GM19395 (cell line): ENCODE measurements around the gene OTUD3.

Source experiments
- ATAC-seq: cut with Tn5 transposase; IDR thresholded peaks from one replicate; pipeline ENCODE4 v1.9.1; 2021; ENCODE audit warnings: mild to moderate bottlenecking, moderate library complexity; ENCODE audit not compliant: unreplicated experiment

Gene OTUD3

DNA sequence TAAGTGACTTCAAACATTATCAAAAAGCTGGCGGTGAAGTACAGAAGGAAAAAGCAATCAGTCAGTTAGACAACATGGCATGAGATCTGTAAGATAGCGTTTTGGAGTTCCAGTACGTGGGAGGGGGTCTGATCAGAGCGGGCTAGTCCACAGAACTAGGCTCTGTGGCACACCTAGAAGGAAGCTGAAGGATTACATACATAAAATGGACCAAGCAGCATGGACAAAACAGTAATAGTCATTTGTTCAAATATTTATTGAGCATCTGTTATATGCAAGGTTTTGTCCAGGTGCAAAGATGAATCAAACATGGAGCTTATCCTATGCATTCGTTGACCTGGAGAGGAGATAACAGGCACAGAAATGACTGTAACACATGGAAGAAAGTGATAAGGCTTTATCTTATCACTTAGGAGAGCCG, 64.1 kb downstream of the OTUD3 start:
- ATAC-seq = no peak

DNA sequence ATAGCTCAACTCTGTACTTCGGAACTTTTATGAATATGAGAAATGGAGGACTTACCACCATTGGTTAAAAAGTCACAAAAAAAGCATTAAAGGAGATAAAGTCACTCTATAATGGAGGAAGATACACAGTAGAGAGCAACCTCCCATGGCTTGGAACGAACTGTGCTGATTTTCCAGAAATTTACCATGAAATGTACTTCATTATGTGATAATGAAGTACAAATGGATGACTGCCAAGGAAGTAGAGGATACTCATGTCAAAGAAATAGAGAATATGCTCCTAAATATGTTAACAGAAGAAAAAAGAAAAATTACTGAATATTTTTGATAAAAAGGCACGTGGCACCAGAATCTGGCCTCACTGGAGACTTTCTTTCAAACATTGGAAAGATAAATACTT, 64.8 kb downstream of the OTUD3 start:
- ATAC-seq = no peak

DNA sequence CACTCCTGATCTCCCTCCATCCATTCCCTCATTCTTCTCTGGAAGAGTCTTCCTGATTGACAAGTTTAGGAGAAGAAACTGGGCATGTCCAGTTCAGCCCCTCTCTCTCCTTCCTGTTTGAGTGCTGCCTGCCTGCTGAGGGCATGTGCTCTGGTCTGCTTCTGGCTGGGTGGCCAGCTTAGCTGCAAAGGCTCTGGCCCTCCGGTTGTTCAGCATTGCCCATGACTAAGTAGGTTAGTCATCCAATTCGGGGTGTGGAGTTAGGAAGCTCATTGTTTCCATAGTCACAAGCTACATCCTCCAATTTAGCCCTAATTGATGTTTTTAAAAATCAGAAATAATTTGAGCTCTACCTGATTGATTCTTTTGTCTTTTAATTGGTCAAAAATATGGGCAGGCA, 66.8 kb downstream of the OTUD3 start:
- ATAC-seq = no peak

DNA sequence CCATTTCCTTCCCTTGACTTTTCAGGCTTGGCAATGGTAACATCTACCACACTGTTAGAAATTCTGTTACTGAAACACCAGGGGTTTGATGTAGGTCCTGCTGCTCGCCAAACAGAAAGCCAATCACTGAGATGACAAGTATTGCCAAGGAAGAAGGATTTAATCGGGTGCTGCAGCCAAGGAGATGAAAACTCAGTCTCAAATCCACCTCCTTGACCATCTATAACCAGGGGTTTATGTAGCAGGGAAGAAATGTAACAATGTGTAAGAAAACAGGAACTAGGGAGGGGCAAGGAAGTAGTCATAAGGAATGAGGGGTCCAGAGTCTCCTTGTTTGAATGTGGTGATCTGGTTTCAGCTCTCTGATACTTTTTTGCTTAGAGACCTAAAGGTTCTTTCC, 71.9 kb downstream of the OTUD3 start:
- ATAC-seq = no peak

DNA sequence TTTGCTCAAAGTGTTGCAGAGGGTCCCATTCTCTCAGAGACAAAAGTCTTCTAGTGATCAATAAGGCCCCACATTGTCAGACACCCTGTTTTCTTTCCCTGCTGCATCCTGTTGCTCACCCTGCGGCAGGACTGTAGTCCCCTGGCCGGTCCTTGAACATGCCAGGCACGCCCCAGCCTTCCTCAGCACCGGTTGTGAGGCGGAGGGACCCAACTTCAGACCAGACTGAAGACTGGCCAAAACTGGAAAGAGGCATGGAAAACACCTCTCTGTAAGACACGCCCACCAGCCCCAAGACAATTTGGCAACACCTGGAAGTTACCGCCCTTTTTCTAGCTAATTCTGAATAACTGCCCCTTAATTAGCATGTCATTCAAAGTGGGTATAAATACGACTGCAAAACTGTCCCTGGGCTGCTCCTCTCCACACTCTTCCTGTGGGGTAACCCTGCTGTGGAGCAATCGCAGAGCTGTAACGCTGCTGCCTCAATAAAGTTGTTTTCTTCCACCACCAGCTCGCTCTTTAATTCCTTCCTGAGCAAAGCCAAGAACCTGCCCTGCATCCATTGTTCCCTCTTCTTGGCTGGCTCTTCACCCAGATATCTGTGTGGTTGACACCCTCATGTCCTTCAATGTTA, 73.5 kb downstream of the OTUD3 start:
- no peak for ATAC-seq

DNA sequence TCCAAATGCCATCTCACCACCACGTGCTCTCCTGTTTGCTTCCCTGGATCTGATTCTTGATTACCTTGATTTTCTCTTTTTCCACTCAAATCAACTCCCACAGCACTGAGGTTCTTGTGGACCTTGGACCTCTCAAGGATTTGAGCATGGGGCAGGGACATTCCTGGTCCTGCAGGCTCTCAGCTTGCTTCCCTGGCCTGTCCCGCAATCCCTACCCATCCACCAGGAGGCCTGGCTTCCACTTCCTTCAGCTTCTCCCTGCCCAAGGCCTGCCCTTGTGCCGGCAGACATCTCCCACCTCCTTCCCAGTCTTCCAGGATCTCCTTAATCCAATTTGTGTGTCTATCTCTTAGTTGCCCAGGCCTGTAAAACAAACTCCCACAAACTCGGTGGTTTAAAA, 75.6 kb downstream of the OTUD3 start:
- no peak for ATAC-seq

DNA sequence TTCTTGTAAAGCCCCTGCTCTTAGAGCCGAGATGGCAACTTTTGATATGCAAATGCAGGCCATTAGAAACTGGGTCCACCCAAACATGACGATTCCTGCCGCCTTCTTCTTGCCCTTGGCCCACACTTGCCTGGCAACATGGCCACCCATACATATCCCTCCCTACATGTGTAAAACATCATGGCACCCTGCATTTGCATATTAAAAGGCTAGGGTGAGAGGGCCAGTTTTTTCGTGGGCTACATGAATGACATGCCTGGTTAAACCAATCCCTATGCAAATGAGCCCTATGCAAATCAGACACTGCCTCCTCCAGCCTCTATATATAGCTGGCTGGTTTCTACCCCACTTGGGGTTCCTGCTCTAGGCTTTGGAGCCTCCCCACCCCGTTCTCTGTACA, 78.4 kb downstream of the OTUD3 start:
- no peak for ATAC-seq
